ENCODE results near the gene KDM4B.

Gene KDM4B

DNA sequence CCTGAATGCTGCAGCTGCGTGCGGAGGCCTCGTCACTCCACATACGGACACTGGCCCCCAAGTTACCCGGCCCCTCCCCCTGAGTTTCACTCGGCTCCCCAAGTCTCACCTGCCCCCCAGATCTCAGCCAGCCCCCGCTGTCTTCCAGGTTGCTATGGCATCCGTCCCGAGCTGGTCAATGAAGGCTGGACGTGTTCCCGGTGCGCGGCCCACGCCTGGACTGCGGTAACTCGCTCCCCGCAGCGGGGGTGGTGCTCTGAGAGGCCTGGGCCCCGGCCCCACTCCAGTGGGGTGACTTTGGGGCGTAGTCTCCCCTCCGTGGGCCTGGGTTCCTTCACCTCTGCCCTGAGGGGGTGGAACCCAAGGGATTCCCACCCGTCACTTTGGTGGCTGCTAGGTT is 168.2 kb downstream of the KDM4B start:
- no peak for DNase-seq (ENCODE audit: low spot score)

DNA sequence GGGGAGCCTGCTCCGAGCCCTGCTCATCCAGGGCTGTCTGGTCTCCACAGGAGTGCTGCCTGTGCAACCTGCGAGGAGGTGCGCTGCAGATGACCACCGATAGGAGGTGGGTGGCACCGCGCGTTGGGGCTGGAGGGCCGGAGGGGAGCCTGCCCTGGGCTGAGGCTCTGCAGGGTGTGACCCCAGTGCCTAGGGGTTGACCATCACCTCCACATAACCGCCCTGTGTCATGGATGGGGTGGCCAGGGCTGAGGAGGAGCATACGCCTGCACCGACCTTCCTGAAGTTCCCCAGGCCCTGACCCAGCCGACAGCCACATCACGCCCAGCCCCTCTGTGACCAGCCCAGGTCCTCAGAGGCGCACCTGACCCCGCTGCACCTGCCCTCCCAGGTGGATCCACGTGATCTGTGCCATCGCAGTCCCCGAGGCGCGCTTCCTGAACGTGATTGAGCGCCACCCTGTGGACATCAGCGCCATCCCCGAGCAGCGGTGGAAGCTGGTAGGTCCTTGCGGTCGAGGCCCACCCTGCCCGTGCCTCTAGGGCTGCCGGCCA is 168.7 kb downstream of the KDM4B start:
- DNase-seq (ENCODE audit: low spot score): peak; percentile 8

DNA sequence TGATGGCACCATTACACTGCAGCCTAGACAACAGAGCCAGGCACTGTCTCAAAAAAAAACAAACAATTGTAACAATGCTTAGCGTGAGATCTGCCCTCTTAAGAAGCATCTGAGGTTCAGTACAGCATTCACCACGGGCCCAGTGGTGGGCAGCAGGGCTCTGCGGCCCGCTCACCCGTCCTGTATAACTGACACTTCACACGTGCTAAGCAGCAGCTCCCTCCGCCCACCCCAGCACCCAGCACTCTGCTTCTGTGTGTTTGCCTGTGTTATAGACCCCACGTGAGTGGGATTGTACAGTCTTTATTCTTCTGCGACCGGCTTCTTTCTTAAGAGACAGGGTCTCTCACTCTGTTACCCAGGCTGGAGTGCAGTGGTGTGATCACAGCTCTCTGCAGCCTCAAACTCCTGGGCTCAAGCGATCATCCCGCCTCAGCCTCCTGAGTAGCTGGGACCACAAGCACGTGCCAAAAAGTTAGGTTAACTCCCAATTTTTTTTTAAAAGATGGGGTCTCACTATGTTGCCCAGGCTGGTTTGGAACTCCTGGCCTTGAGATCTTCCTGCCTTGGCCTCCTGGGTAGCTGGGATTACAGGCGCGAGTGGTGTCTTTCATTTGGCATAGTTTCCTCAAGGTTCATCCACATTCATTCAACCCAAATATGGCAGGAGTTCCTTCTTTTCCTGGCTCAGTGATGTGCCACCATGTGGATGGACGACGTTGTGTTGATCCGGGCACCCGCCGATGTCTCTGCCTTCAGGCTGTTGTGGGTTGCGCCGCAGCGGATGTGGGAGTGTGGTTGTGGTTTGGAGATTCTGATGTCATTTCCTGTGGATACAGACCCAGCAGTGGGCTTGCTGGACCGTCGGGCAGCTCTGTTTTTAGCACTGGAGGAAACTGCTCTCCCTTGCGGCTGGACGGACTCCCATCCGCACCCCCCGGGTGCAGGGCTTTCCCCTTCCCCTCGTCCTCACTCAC is 170.0 kb downstream of the KDM4B start:
- DNase-seq (ENCODE audit: low spot score): no peak

DNA sequence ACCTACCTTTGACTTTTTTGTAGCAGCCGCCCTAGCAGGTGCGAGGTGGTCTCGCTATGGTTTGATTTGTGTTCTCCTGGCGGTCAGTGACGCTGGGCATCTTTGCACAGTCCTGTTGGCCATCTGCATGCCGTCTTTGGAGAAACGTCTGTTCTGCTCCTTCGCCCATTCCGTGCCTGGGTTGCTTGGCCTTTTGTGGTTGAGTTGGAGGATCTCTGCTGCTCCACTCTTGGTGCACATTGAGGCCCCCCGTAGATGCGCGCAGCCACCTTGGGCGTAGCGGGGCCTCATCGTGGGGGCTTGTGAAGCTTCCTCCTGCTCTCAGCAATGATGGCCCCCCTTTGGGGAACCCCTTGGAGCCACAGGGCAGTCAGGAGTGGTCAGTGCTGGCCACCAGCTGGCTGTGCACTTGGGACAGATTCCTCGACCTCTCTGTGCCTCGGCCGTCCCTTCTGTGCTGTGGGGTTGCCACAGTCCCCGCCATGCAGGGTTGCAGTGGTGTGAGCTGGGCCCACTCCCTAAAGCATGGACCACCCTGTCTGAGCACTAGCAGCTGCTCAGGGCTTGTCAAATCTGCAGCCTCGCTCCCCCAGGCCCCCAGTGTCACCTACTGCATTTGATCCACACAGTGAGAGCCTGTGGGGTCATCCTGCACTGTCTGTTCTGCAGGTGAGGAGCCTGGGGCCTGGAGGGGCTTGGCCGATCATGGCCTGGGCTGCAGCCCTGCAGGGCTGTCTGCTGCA is 170.8 kb downstream of the KDM4B start:
- DNase-seq (ENCODE audit: low spot score): no peak

DNA sequence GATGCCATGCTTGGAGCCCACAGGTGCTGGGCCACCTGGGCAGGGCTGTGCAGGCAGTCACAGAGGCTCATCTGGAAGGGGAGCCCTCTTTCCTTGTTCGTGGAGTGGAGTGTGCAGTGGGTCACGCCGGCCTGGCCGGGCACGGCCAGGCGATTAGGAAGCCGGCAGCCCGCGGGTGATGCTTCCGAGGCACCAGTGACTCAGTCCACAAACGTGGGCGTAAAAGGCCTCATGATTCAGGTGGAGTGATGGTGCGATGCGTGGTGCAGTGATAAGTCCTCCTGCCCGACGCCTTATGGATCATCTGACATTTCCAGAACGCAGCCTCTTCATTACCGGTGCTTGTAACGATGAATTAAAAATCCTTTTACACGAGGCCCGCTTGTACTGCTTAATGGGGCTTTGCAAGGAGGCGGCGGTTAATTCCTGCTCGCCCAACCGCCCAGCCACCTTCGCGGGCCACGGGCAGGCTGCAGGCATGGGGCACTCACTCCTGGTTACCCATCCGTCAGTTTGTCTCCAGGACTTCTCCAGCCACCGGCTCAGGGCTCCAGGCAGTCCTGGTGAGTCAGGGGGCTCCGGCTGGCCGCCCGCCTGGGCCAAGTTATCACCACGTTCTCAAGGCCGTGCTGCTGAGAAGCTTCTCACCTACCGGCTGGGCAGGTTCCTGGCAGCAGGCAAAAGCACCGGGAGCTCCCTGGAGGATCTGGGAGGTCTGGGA is 172.4 kb downstream of the KDM4B start:
- no peak for DNase-seq (ENCODE audit: low spot score)

DNA sequence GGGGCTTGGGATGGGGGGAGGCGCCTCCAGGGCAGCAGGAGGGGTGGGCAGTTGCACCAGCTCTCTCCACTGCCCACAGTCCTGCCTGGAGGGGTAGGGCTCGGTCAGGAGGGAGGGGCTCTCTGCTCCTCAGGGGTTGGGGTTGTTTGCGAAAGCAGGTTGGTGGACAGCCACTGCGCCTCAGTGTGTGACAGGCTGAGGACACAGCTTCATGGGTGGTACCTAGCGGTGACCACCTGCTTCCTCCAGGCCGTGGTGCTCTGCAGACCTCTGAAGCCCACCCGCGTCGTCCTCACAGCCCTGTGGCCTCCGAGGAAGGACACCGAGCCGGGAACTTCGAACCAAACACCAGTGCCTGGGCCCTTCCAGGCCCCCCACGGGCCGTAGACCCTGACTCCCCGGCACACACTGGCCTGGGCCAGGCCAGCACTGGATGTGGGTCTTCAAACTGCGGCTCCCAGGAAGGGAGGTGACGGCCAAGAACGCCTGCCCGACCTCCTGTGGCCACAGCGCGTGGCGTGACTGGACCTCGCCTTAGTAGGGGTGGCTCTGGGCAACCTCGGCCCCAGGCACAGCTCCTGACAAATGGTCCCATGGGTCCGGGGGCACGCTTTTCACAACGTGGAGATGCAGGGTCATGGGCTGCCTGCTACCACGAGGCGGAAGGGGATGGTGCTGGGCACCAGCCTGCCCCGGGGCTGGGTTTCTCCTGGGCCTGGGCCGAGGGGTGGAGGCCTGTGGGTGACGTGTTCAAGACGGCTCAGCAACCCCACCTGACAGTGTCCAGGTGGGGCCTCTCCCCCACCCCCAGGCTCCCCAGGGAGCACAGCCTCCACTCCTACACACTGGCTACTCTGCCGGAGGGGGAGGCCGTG is 173.2 kb downstream of the KDM4B start:
- DNase-seq (ENCODE audit: low spot score): no peak

DNA sequence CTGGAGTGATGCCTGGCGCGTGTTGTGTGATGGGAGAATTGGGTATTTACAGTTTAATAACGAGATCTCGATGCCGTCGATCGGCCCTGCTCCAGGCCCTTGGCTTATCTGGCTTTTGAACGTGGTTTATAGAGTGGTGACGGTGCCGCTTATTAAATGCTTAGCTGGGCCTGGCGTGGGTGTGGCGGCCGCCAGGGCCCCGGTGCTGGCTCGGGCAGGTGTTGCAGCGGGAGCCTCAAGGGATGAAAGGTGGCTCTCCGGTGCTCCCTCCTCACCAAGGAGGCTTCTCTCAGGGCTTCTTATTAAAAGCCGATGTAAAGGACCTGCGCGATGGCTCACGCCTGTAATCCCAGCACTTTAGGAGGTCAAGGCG is 173.8 kb downstream of the KDM4B start:
- no peak for DNase-seq (ENCODE audit: low spot score)

DNA sequence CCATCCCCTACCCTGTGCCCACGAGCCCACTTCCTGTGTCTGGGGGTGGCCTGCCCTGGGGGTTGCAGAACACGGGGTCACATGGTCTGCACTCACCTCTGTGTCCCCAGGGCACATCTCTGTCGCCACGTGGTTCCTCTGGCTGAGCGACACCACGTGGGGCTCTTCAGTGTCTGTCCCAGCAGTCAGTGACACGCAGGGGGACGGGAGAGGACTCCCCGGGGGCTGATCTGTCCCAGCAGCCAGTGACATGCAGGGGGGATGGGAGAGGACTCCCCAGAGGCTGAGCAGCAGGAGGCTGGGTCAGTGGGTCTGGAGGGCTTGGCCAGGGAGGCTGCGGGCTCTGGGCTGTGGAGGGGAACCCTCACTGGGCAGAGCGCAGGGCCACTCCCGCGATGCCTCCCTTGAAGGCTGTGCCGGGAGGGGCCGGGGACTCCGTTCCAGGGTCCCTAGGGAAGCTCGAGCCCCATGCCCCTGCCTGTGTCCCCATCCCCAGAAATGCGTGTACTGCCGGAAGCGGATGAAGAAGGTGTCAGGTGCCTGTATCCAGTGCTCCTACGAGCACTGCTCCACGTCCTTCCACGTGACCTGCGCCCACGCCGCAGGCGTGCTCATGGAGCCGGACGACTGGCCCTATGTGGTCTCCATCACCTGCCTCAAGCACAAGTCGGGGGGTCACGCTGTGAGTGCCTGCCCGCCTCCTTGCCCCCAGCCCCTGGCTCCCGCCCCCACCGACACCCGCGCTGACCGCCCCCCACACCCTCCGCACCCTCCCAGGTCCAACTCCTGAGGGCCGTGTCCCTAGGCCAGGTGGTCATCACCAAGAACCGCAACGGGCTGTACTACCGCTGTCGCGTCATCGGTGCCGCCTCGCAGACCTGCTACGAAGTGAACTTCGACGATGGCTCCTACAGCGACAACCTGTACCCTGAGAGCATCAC is 174.8 kb downstream of the KDM4B start:
- DNase-seq (ENCODE audit: low spot score): no peak

DNA sequence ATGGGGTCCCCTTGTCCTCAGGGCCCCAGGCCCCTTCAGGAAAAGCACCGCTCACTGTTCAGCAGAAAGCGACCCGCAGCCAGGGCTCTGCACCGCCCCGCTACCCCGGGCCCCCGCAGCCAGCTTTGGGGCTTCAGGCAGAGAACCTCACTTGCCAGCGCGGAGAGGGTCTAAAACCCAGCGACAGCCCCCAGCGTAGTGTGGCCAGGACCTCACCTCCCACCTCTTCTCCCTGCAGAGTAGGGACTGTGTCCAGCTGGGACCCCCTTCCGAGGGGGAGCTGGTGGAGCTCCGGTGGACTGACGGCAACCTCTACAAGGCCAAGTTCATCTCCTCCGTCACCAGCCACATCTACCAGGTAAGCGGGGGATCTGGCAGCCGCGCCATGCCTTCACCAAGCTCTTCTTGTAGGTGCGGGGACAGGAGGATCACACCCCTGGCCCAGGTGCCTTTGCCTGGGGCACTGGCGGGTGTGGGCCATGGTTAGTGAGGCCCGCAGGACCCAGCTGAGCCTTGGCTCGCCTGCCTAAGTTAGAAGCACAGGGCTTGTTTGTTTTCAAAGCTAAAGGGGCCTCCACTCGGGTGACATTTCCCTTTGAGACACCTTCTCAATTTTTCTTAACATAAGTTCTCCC is 175.7 kb downstream of the KDM4B start:
- no peak for DNase-seq (ENCODE audit: low spot score)

DNA sequence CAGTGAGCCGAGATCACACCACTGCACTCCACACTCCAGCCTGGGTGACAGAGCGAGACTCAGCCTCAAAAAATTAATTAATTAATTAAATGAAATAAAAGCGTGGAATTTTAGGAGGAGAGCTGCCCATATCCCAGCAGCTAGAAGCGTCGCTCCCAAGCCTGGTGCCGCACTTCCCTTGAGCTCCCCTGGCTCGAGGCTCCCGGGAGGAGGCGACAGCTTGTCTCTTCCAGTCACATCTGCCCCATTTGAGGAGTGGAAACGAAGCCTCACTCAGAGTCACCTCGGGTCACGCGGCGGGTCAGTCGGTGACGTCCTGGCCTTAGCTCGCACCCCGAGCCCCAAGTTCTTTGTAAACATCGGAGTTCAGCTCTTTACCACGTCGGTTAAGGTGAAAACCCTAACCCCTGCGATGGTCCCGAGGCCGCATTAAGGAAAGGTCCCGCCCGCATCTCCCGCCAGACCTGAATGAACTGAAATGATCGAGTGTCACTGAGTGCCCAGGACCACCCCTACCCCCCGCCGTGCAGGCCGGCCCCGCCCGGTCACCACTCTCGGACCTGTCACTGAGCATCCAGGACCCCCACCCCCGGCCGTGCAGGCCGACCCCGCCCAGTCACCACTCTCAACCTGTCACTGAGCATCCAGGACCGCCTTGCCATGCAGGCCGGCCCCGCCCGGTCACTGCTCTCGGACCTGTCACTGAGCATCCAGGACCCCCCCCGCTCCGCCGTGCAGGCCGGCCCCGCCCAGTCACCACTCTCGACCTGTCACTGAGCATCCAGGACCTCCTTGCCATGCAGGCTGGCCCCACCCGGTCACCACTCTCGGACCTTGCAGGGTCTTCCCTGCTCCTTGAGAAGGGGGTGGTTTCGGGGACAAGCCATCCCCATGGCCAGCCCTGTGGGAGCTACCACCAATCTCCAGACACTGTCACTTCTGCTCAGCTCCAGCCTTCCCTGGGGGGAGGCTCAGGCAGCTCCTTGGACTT is 176.9 kb downstream of the KDM4B start:
- DNase-seq (ENCODE audit: low spot score): no peak

DNA sequence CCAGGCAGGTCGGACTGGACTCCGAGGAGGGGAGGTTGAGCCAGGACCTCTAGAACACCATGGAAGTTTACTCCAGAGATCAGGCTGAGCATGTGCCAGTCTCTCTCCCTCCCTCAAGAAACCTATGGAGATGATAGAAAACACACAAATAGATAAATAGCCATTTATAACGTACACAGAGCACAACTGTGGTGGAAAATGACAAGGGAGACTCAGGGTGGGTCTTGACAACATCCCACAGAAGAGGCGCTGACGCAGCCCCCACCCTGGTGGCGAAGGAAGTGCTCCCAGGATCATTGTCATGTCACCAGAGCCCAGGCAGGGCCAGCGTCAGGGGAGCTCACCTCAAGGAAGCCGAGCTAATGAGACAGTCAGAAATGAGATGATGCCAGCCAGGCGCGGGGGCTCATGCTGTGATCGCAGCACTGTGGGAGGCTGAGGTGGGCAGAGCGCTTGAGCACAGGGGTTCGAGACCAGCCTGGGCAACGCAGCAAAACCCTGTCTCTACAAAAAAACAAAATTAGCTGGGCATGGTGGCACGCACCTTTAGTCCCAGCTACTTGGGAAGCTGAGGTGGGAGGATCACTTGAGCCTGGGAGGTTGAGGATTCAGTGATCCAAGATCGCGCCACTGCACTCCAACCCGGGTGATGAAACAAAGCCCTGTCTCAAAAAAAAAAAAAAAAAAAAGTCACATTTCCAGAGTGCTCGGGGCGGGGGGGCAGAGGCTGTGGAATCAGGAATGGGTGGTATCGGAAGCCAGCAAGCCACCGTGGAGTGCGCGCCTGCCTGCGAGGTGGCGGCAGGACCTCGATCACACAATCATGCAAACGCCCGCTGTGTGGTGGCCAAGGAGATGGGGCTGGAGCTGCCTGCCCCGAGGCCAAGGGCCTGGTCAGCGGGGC is 178.4 kb downstream of the KDM4B start:
- no peak for DNase-seq (ENCODE audit: low spot score)

DNA sequence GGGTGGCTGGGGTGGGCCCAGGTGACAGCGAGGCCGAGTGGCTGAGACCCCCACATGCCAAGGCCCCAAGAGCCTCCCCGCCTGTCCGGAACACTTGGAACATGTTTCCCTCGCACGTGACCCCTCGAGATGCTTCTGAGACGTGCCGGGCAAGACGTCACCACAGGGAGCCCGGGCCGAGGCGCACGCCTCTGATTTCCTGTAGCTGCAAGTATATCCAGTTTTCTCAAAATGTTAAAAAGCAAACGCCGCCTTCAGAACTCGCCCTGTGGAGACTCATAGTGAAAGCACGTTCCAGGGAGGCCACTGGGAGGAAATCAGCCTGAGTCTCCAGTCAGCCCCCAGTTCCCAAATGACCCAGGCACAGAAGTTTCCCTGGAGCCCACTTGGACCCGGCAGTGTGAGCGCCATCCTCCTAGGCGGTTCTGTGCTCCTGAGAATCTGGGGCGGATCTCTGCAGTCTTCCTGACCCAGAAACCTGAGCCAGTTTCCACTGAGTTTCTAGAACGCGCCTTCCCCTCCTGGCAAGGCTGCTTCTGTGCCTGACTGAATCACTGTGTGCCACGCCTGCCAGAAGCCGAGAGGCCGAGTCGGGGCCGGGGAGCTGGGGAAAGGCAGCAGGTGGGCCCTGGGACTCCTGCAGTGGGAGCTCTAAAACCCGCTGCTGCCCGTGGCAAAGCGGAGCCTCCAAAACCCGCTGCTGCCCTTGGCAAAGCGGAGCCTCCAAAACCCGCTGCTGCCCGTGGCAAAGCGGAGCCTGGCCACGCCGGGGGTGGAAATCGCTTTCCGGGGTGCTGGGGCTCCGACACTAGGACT is 179.3 kb downstream of the KDM4B start:
- no peak for DNase-seq (ENCODE audit: low spot score)

DNA sequence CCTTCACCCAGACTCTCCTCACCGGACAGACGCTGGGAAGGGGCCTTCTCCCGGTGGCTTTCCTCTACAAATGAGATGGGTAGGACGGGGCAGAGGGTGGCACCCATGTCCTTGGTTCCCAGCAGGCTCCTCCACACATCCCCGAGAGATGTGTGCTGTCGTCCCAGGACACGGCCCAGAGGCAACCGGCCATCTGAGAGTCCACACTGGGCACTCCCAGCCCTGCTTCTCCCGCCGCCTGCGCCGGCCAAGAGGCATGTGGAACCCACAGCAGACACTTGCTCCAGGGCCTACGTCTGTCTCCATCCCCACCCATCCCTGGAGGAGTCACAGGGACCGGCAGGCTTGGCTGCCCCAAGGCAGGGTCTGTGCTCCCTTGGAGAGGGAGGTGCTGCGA is 179.9 kb downstream of the KDM4B start:
- DNase-seq (ENCODE audit: low spot score): no peak

DNA sequence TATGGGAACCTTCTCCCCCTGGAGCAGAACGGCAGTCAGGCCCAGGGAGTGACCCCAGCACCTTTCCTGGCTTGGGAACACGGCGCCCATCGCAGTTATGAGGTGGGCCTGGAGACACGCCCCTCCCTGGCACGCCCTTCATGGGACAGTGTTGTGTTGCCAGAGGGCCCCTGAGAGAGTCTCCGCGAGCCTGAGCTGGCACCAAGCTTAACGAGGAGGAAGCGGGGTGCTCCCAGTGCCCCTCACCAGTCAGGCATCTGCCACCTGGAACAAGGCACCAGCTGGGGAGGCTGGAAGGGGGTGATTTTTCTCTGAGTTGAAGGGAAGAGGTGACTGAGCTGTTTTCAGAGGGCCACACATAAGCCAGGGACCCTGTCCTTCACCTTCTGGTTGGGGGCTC is 180.6 kb downstream of the KDM4B start:
- DNase-seq (ENCODE audit: low spot score): no peak

DNA sequence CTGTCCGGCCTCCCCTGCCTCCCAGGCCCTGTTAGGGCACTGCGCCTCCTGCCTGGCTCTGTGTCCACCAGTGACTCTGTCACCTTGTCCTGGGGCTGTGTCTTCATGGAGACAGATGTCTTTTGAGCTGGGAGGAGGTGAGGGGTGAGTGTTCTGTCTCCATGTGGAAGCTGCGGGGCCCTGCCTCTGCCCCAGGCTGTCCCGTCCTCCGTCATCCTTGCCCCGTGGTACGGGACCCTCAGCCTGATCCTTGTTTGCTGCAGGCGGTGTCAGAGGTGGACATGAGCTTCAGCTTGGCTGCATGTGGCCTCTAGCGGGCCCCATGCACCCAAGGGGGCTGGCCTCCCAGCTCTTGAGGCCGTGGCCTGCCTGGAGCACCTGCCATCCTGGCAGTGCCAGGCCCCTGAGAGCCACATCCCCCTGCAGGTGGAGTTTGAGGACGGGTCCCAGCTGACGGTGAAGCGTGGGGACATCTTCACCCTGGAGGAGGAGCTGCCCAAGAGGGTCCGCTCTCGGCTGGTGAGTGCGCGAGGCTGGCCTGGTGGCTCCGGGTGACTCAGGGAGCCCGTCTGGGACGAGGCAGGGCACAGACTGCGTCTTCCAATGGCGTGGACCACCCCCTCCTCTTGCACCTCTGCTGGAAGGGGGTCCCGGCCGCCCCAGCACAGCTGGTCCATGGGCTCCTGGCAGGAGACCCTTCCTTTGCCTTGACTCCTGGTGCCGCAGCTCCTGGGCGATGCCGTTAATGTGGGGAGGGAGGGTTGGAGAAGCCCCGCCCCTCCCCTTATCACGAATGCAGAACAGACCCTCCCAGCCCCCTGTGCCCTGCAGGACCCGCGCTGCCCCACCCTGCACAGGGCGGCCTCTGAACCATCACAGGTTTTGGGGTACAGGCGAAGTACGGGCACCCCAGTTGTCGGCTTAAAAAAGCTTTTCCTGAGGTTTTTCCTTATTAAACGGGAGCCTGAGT is 181.3 kb downstream of the KDM4B start:
- no peak for DNase-seq (ENCODE audit: low spot score)
